ENCODE data around the gene NDUFAF7. TPM values are rescaled to one million over a fixed set of nuclear protein-coding genes. Genes with fewer than 3 reads are reported as not detected.
"Not testable (repeated sequence)": the region's sequence is repeated elsewhere in the genome, so short reads cannot be mapped to it uniquely, and the experiment has no call there.

NDUFAF7 gene
- total RNA-seq, 4 donors from 2014 or later, result 11.9 to 17.3 (median 12.5) TPM

GRCh38 chr2:37223131-37223530, 8.3 kb upstream of the NDUFAF7 start:
- DNase-seq (ENCODE audit: low spot score), result no peak
- TF ChIP-seq, protein P1, sequence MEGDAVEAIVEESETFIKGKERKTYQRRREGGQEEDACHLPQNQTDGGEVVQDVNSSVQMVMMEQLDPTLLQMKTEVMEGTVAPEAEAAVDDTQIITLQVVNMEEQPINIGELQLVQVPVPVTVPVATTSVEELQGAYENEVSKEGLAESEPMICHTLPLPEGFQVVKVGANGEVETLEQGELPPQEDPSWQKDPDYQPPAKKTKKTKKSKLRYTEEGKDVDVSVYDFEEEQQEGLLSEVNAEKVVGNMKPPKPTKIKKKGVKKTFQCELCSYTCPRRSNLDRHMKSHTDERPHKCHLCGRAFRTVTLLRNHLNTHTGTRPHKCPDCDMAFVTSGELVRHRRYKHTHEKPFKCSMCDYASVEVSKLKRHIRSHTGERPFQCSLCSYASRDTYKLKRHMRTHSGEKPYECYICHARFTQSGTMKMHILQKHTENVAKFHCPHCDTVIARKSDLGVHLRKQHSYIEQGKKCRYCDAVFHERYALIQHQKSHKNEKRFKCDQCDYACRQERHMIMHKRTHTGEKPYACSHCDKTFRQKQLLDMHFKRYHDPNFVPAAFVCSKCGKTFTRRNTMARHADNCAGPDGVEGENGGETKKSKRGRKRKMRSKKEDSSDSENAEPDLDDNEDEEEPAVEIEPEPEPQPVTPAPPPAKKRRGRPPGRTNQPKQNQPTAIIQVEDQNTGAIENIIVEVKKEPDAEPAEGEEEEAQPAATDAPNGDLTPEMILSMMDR (IDR thresholded peaks at IDR 0.05), result no peak
- ATAC-seq (ENCODE audit: low FRiP score), result no peak

GRCh38 chr2:37224063-37224462, 7.4 kb upstream of the NDUFAF7 start:
- DNase-seq (ENCODE audit: low spot score), result no peak
- no peak for ATAC-seq (ENCODE audit: low FRiP score)
- TF ChIP-seq, protein P1 (IDR thresholded peaks at IDR 0.05), result no peak

DNA sequence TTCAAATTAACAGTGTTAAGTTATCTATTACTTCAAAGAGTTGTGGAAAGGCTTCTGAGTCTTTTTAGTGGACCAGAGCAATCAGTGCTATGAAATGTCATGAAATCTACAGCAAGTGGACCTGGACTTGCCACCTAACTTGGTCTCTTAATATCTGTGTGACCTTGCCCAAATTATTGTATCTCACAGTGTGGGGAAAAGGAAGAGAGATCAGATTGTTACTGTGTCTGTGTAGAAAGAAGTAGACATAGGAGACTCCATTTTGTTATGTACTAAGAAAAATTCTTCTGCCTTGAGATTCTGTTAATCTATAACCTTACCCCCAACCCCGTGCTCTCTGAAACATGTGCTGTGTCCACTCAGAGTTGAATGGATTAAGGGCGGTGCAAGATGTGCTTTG, 6.3 kb upstream of the NDUFAF7 start:
- not testable (repeated sequence) for DNase-seq (ENCODE audit: low spot score); ATAC-seq (ENCODE audit: low FRiP score)

DNA sequence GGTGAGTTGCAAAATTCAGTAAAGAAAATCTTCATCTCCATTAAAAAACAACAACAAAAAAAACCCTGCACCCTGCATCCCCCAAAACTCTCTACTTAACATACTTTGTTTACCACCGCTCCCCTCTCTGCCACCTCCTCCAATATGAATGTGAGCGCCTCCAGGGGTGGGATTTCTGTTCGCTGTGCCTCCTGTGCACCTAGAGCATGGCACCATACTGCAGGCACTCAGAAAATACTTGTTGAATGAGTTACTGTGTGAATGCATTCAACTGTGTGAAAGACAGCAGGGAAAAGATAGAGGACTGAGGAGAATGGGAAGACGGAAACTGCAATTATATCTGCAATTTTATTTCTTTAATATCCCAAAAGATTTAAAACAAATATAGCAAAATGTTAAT, 4.6 kb upstream of the NDUFAF7 start:
- TF ChIP-seq, protein P1 (IDR thresholded peaks at IDR 0.05), result no peak
- ATAC-seq (ENCODE audit: low FRiP score), result no peak

GRCh38 chr2:37228788-37229187, 2.7 kb upstream of the NDUFAF7 start:
- no peak for ATAC-seq (ENCODE audit: low FRiP score)
- TF ChIP-seq, protein P1 (IDR thresholded peaks at IDR 0.05), result no peak
- no peak for DNase-seq (ENCODE audit: low spot score)

More for the DNA sequence above, 4.6 kb upstream of the NDUFAF7 start:
- DNase-seq (ENCODE audit: low spot score), result no peak

DNA sequence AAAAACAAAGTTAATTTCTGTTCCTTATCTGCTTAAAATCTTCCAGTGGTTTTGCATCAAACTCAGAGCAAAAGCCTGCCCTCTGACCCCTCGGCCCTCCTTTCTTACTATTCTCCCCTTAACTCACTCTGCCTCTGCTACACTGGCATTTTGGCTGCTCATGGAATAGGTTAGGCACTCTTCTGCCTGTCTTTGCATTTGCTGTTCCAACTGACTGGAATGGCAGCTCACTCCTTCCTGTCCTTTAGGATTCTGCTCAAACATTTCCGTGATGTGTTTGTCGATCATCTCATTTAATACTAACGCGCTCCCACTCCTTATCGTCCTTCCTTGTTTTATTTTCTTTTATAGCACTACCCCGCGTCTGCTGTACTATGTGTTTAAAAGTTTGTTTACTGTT, 877 bp upstream of the NDUFAF7 start:
- TF ChIP-seq, protein P1 (IDR thresholded peaks at IDR 0.05), result no peak
- DNase-seq (ENCODE audit: low spot score), result no peak
- no peak for ATAC-seq (ENCODE audit: low FRiP score)

DNA sequence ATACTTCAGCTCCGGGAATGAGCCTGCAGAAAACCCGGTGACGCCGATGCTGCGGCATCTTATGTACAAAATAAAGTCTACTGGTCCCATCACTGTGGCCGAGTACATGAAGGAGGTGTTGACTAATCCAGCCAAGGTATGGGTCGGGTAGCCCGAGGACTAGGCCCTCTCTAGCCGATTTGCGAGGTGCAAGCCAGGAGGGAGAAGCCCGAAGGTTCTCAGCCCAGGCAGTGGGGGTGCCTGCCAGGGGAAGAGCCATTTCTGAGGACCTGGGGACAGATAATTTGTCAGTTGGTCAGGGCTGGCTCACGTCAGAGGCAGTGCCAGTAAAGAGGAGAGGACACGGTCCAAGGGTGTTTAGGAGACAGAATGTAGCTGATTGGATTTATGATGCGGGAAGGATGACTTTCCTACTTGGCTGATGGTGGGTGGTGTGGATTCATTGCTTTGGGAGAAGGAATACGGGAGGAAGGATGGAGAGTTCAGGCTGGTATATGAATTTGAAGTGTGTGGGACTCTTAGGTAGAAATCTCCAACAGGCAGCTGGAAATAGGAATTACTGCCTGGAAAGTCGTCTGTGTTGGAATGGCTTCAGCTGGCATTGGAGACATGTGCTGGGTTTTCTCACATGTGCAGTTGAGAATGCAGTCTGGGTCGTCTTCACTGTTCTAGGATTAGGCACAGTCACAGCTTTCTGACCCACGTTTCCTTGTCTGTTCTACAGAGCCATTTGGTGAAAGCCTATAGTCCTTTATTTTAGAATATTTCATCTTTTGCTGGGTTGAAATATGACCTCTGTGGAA, 874 bp downstream of the NDUFAF7 start:
- no peak for ATAC-seq (ENCODE audit: low FRiP score)
- DNase-seq (ENCODE audit: low spot score), result no peak
- TF ChIP-seq, protein P1 (IDR thresholded peaks at IDR 0.05), result no peak

Data from omental fat pad (tissue), 4 donors.